ENCODE data around the gene C20orf202. TPM values are rescaled to one million over a fixed set of nuclear protein-coding genes. Genes with fewer than 3 reads are reported as not detected.

Gene C20orf202
- total and polyA plus RNA-seq, 9 of the 15 experiments (the other 6 are each of a cell fraction or from before 2014, with no cell fraction given): 0.03 to 0.24 (median 0.15) TPM; not detected in 4

- TF ChIP-seq NKRF (IDR thresholded peaks at IDR 0.05; ENCODE audit: borderline replicate concordance) (no peak), BACH1 (tag; IDR thresholded peaks at IDR 0.05) (no peak), BCOR (IDR thresholded peaks at IDR 0.05) (no peak), JUND (IDR thresholded peaks at IDR 0.05; ENCODE audit: borderline replicate concordance, low read depth, low read length) (peak; percentile 43; the same call in 1 of the 2 replicates), JUND (tag; IDR thresholded peaks at IDR 0.05; ENCODE audit: borderline replicate concordance, low read depth, low read length) (no peak; the same call in 2 of the 3 replicates), FOSL1 (tag; conservative IDR thresholded peaks at IDR 0.05) (peak; percentile 80), SUPT5H (IDR thresholded peaks at IDR 0.05) (no peak), ZFX (CRISPR knock-in tag; IDR thresholded peaks at IDR 0.05) (no peak), TEAD4 (IDR thresholded peaks at IDR 0.05; ENCODE audit: low read length) (0 out of 2 replicates have a peak, but pooled peaks have one; percentile 18), TEAD4 (CRISPR knock-in tag; IDR thresholded peaks at IDR 0.05; ENCODE audit: borderline replicate concordance) (no peak)
Measured at GRCh38 chr20:1242530-1242929, 39.3 kb downstream of the C20orf202 start (continued).

GRCh38 chr20:1245578-1245977 lies 42.3 kb downstream of the C20orf202 start:
- no peak overlapping the region for H3K9ac ChIP-seq (ENCODE audit: insufficient read depth in 1 of 2, low read depth in 2 of 2, low read length in 2 of 2)
- H3K4me3 ChIP-seq: no peak overlapping the region
- DNase-seq (ENCODE audit: extremely low read depth in 1 of 4, low spot score in 3 of 4) (no peak), ATAC-seq (no peak), FAIRE-seq (no peak)
- 0 out of 2 replicates have a peak overlapping the region, but pooled peaks have one; percentile 28 for H2AFZ ChIP-seq (ENCODE audit: low read depth, low read length)
- 0% methylated on average over 2 of the region's 2 CpGs for WGBS (ENCODE audit: insufficient coverage, low coverage, missing lambda C conversion rate)
- in situ Hi-C loops (cut with MboI) (no loop called here), intact Hi-C loops (cut with micrococcal nuclease) (no loop called here)
- peaks cover 0 to 12% of the 10 kb centered on the region in 2 experiments; a peak in 3 of 5 replicates for H3K4me1 ChIP-seq (replicated peaks in 1 of 2; ENCODE audit: control insufficient read depth in 2 of 2, insufficient read depth in 2 of 2, low read length in 2 of 2)
- ChIA-PET CTCF (ENCODE audit: low intra/inter-chr PET ratio) (no interaction called here), POLR2A (no interaction called here)
- no peaks in the 10 kb centered on the region for H3K79me2 ChIP-seq (ENCODE audit: control insufficient read depth, insufficient read depth, low read length)
- BruUV-seq (replicated peaks): no TSS peak
- H3K9me1 ChIP-seq (ENCODE audit: control insufficient read depth, insufficient read depth, low read length): no peaks in the 10 kb centered on the region
- no peaks in the 10 kb centered on the region for H4K20me1 ChIP-seq (replicated peaks; ENCODE audit: control insufficient read depth, insufficient read depth, low read length)
- H3K27me3 ChIP-seq (ENCODE audit: control insufficient read depth in 2 of 2, insufficient read depth in 2 of 2, low read length in 2 of 2): no peaks in the 10 kb centered on the region
- no peak overlapping the region for H3K27ac ChIP-seq (ENCODE audit: extremely low read depth, low read depth, low read length)
- no peak overlapping the region for H3K4me2 ChIP-seq (ENCODE audit: insufficient read depth, low read length)
- TF ChIP-seq EWSR1 (IDR thresholded peaks at IDR 0.05; ENCODE audit: borderline replicate concordance, low read depth, partially characterized antibody) (no peak), HEY1 (CRISPR knock-in tag; IDR thresholded peaks at IDR 0.05; ENCODE audit: borderline replicate concordance) (no peak)
- H3K36me3 ChIP-seq (ENCODE audit: control insufficient read depth, insufficient read depth, low read length): no peaks in the 10 kb centered on the region
- H3K9me3 ChIP-seq (replicated peaks; ENCODE audit: control insufficient read depth, insufficient read depth, low read depth, low read length): no peaks in the 10 kb centered on the region
